Astrocyte (in vitro differentiated cells and primary cell): Measurements from ENCODE around the gene ZNF462. TPM values are rescaled to one million over a fixed set of nuclear protein-coding genes. Genes with fewer than 3 reads are reported as not detected.

Experiments
- DNase-seq: peaks from one replicate; pipeline ENCODE4 v3.0.0-alpha.2; 2010; ENCODE audit warnings: low read depth
- FAIRE-seq: peaks from 2 replicates; lab custom pipeline; 2011; peaks lifted over from hg19 to GRCh38; lab: Jason Lieb, UNC
- H2AFZ ChIP-seq: 2 replicates; pipeline ENCODE4 v1.6.0; 2012; ENCODE audit warnings: low read depth, low read length, inconsistent platforms
- H3K27ac ChIP-seq: 2 replicates; pipeline ENCODE4 v1.5.1; 2011; ENCODE audit warnings: low read depth, low read length, inconsistent platforms
- H3K27me3 ChIP-seq: 2 replicates; pipeline ENCODE4 v1.6.0; 2011; ENCODE audit warnings: low read length, inconsistent platforms; ENCODE audit not compliant: insufficient read depth
- H3K36me3 ChIP-seq: 2 replicates; pipeline ENCODE4 v1.5.1; 2011; ENCODE audit warnings: low read length, inconsistent platforms; ENCODE audit not compliant: insufficient read depth
- H3K4me1 ChIP-seq: 2 replicates; pipeline ENCODE4 v1.5.1; 2011; ENCODE audit warnings: low read length, inconsistent platforms; ENCODE audit not compliant: insufficient read depth
- H3K4me2 ChIP-seq: 2 replicates; pipeline ENCODE4 v1.6.0; 2012; ENCODE audit warnings: low read length, inconsistent platforms
- H3K4me3 ChIP-seq: 2 replicates; pipeline ENCODE4 v1.5.1; 2011; ENCODE audit warnings: low read depth, mild to moderate bottlenecking, low read length, inconsistent platforms; ENCODE audit not compliant: insufficient read depth
- H3K79me2 ChIP-seq: 2 replicates; pipeline ENCODE4 v1.6.0; 2012; ENCODE audit warnings: mild to moderate bottlenecking, low read length, inconsistent platforms; ENCODE audit not compliant: insufficient read depth
- H3K9ac ChIP-seq: 2 replicates; pipeline ENCODE4 v1.6.0; 2012; ENCODE audit warnings: mild to moderate bottlenecking, low read length, inconsistent platforms
- H3K9me3 ChIP-seq: 2 replicates; pipeline ENCODE4 v1.5.1; 2012; ENCODE audit warnings: low read depth, mild to moderate bottlenecking, low read length, inconsistent platforms; ENCODE audit not compliant: insufficient read depth
- H4K20me1 ChIP-seq: 2 replicates; pipeline ENCODE4 v1.6.0; 2012; ENCODE audit warnings: low read length, inconsistent platforms; ENCODE audit not compliant: insufficient read depth
- H3K27ac Mint-ChIP-seq: one replicate; pipeline ENCODE4 v1.8.0; 2021; ENCODE audit warnings: mild to moderate bottlenecking, mixed read lengths; ENCODE audit not compliant: unreplicated experiment
- H3K27me3 Mint-ChIP-seq: one replicate; pipeline ENCODE4 v1.8.0; 2021; ENCODE audit warnings: low read depth, mixed read lengths; ENCODE audit not compliant: unreplicated experiment
- H3K36me3 Mint-ChIP-seq: one replicate; pipeline ENCODE4 v1.8.0; 2021; ENCODE audit warnings: low read depth, mixed read lengths; ENCODE audit not compliant: unreplicated experiment
- H3K4me1 Mint-ChIP-seq: one replicate; pipeline ENCODE4 v1.8.0; 2021; ENCODE audit warnings: low read depth, mixed read lengths; ENCODE audit not compliant: unreplicated experiment
- H3K4me3 Mint-ChIP-seq: one replicate; pipeline ENCODE4 v1.8.0; 2021; ENCODE audit warnings: mild to moderate bottlenecking, moderate library complexity, mixed read lengths; ENCODE audit not compliant: unreplicated experiment
- H3K9me3 Mint-ChIP-seq: one replicate; pipeline ENCODE4 v1.8.0; 2021; ENCODE audit warnings: mild to moderate bottlenecking, mixed read lengths; ENCODE audit not compliant: unreplicated experiment
- EZH2 ChIP-seq: IDR thresholded peaks from 2 replicates; pipeline ENCODE4 v1.6.1; 2012; ENCODE audit warnings: mild to moderate bottlenecking, low read length, inconsistent platforms; ENCODE audit not compliant: insufficient read depth
- total RNA-seq: library from RNA; stranded (reverse); gene quantifications from 2 replicates; pipeline ENCODE4 v1.2.1, GENCODE V29; 2021
- TF ChIP-seq, protein P1 (sequence below): IDR thresholded peaks from 2 replicates; pipeline ENCODE4 v1.5.1; 2011; ENCODE audit warnings: low read depth, mild to moderate bottlenecking, inconsistent platforms, low read length, moderate library complexity; ENCODE audit not compliant: insufficient read depth

The ZNF462 gene
- total RNA-seq, 1 donor from 2014 or later: 126 TPM

DNA sequence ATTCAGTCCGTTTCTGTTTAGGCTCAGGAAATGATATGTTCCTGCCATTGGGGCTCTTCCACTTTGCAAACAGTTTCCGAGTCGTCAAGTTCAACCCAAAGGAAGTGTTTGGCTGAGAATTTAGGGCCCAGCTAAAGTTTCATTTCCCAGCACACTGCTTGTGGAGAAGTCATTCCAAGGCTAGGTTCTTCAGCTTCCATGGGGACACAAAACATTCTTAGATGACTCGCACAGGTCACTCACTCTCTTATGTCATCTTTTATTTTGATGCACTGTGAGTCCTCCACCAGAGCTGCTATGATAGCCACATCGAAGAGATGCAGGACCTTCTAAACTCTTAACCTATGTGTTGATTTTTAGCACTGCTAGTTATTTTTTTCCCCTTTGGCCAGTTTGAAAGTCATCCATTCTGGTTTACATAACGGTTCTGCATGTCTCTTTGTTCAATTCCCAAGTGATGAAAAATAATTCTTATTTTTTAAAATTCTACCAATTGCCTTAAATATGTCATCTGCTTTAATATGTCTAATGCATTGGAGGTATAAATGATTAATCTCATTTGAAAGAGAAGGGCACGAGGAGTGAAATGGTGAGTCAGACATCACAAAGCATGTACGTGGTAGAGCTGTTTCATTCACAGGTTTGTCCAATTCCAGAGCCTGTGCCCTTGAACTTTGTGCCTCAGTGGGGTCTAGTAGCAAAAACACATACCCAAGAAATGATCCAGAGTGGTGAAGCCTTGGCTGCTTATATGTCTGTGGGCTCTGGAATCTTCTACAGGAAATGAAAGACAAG is 84.3 kb downstream of the ZNF462 start:
- no peak for TF ChIP-seq EZH2
- TF ChIP-seq, protein P1, sequence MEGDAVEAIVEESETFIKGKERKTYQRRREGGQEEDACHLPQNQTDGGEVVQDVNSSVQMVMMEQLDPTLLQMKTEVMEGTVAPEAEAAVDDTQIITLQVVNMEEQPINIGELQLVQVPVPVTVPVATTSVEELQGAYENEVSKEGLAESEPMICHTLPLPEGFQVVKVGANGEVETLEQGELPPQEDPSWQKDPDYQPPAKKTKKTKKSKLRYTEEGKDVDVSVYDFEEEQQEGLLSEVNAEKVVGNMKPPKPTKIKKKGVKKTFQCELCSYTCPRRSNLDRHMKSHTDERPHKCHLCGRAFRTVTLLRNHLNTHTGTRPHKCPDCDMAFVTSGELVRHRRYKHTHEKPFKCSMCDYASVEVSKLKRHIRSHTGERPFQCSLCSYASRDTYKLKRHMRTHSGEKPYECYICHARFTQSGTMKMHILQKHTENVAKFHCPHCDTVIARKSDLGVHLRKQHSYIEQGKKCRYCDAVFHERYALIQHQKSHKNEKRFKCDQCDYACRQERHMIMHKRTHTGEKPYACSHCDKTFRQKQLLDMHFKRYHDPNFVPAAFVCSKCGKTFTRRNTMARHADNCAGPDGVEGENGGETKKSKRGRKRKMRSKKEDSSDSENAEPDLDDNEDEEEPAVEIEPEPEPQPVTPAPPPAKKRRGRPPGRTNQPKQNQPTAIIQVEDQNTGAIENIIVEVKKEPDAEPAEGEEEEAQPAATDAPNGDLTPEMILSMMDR: no peak
- Mint-ChIP-seq H3K4me1 (peaks cover 34% of the 10 kb centered on the region), H3K27ac (peak overlapping the region; percentile 48), H3K4me3 (no peak overlapping the region), H3K27me3 (no peaks in the 10 kb centered on the region), H3K9me3 (no peaks in the 10 kb centered on the region), H3K36me3 (peaks cover 15% of the 10 kb centered on the region)
- H3K4me2 ChIP-seq: no peak overlapping the region
- no peaks in the 10 kb centered on the region for H3K79me2 ChIP-seq
- no peaks in the 10 kb centered on the region for H4K20me1 ChIP-seq
- FAIRE-seq: no peak
- peaks cover 2% of the 10 kb centered on the region for H3K36me3 ChIP-seq
- no peaks in the 10 kb centered on the region for H3K9me3 ChIP-seq
- peaks cover 20% of the 10 kb centered on the region for H3K4me1 ChIP-seq
- peak; percentile 28 for DNase-seq
- H3K9ac ChIP-seq: no peak overlapping the region
- H2AFZ ChIP-seq: no peak overlapping the region
- no peaks in the 10 kb centered on the region for H3K27me3 ChIP-seq
- peak overlapping the region; percentile 80 for H3K27ac ChIP-seq
- H3K4me3 ChIP-seq: no peak overlapping the region

DNA sequence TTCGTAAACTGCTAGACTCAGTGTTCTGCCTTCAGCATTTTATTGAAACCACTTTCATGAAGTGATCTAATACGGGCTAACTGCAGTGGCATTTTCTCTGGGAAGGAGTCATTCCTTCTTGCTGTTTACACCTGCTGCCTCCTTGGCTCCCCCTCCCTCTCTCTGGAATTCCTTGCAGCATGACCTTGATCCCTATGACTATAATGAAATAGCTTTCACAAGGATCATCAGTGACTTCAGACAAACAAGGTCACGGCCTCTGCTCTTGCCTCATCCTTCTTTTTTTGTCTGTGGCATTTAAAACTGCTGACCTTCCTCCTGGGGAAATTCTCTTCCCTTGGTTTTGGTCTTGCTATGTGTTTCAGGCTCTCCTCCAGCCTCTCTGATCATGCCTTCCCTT is 90.2 kb downstream of the ZNF462 start:
- peaks cover 13% of the 10 kb centered on the region for H3K4me1 ChIP-seq
- H3K36me3 ChIP-seq: no peaks in the 10 kb centered on the region
- H3K9me3 ChIP-seq: no peaks in the 10 kb centered on the region
- no peaks in the 10 kb centered on the region for H3K27me3 ChIP-seq
- H3K27ac ChIP-seq: peak overlapping the region; percentile 38
- no peak for TF ChIP-seq EZH2
- TF ChIP-seq, protein P1: no peak
- Mint-ChIP-seq H3K27me3 (no peaks in the 10 kb centered on the region), H3K4me3 (no peak overlapping the region), H3K36me3 (peaks cover 21% of the 10 kb centered on the region), H3K27ac (peak overlapping the region; percentile 83), H3K9me3 (no peaks in the 10 kb centered on the region), H3K4me1 (peaks cover 54% of the 10 kb centered on the region)
- no peak overlapping the region for H3K9ac ChIP-seq
- no peaks in the 10 kb centered on the region for H3K79me2 ChIP-seq
- no peaks in the 10 kb centered on the region for H4K20me1 ChIP-seq
- H2AFZ ChIP-seq: no peak overlapping the region
- peak overlapping the region; percentile 23 for H3K4me2 ChIP-seq
- H3K4me3 ChIP-seq: no peak overlapping the region
- FAIRE-seq: no peak
- DNase-seq: peak; percentile 84

DNA sequence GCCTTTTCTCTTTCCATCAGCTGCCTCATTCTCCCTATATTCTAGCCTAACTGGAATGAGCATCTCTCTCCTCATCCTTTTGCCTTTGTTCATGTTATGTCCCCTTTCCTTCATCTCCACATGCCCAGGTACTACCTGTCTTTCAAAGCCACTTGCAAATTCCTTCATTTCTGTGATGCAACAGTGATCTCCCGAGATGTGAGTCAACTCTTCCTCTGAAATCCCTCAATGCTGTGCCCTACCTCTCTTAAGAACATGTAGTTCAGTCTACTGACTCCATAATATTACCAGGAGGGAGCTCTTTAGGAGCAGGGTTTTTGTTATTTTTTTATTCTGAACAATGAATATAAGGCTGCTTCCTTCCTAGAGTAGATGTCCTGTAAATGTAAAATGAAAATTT is 91.6 kb downstream of the ZNF462 start:
- Histone ChIP-seq H3K9ac (no peak overlapping the region), H4K20me1 (no peaks in the 10 kb centered on the region), H3K4me1 (peaks cover 26% of the 10 kb centered on the region), H3K4me2 (no peak overlapping the region), H3K27ac (no peak overlapping the region), H2AFZ (no peak overlapping the region), H3K27me3 (no peaks in the 10 kb centered on the region), H3K36me3 (no peaks in the 10 kb centered on the region), H3K4me3 (no peak overlapping the region), H3K79me2 (no peaks in the 10 kb centered on the region), H3K9me3 (no peaks in the 10 kb centered on the region)
- peak overlapping the region; percentile 83 for H3K27ac Mint-ChIP-seq
- H3K4me3 Mint-ChIP-seq: no peak overlapping the region
- TF ChIP-seq, protein P1: no peak
- no peak for TF ChIP-seq EZH2
- H3K27me3 Mint-ChIP-seq: no peaks in the 10 kb centered on the region
- DNase-seq (no peak), FAIRE-seq (no peak)
- no peaks in the 10 kb centered on the region for H3K9me3 Mint-ChIP-seq
- H3K36me3 Mint-ChIP-seq: peaks cover 28% of the 10 kb centered on the region
- H3K4me1 Mint-ChIP-seq: peaks cover 67% of the 10 kb centered on the region
